Keratinocyte (primary cell): ENCODE data around the gene CFAP54.

ENCODE experiments used
- EZH2 ChIP-seq: IDR thresholded peaks from one replicate; pipeline ENCODE4 v1.6.1; 2012; ENCODE audit warnings: inconsistent platforms, mild to moderate bottlenecking, low read length, moderate library complexity
- TF ChIP-seq, protein P1 (sequence below), 3 experiments: IDR thresholded peaks in 1 of 3; conservative IDR thresholded peaks in 1 of 3; optimal IDR thresholded peaks in 1 of 3; 2 replicates in 2 of 3; 3 replicates in 1 of 3; pipeline versions ENCODE3 to v1.5.1; 2011; ENCODE audit warnings: low read length in 3 of 3, mild to moderate bottlenecking in 3 of 3, moderate library complexity in 2 of 3, control low read depth in 1 of 3, inconsistent platforms in 1 of 3; ENCODE audit not compliant: insufficient read depth in 2 of 3; ENCODE audit errors: extremely low read depth in 1 of 3

DNA sequence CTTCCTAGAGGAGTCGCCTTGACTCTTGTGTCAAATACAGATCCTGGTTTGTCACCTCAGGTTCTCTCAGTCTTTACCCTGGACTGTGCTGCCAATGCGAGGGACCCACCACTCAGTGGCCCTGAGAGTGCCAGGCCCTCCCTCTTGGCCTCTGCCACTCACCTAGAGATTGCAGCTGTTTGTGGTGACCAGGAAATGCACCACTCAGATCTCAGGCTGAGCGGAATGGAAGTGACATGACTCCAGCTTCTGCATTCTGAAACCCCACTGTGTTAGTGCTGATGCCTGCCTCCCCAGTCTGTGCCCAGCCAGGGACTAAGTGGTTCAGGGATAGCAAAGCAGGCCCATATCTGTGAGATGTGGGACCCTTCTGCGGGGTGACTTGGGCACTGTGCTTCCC is 389.9 kb downstream of the CFAP54 start:
- no peak for TF ChIP-seq EZH2
- TF ChIP-seq, protein P1, sequence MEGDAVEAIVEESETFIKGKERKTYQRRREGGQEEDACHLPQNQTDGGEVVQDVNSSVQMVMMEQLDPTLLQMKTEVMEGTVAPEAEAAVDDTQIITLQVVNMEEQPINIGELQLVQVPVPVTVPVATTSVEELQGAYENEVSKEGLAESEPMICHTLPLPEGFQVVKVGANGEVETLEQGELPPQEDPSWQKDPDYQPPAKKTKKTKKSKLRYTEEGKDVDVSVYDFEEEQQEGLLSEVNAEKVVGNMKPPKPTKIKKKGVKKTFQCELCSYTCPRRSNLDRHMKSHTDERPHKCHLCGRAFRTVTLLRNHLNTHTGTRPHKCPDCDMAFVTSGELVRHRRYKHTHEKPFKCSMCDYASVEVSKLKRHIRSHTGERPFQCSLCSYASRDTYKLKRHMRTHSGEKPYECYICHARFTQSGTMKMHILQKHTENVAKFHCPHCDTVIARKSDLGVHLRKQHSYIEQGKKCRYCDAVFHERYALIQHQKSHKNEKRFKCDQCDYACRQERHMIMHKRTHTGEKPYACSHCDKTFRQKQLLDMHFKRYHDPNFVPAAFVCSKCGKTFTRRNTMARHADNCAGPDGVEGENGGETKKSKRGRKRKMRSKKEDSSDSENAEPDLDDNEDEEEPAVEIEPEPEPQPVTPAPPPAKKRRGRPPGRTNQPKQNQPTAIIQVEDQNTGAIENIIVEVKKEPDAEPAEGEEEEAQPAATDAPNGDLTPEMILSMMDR (optimal IDR thresholded peaks at IDR 0.05 in 1 of 3, IDR thresholded peaks at IDR 0.05 in 1 of 3, conservative IDR thresholded peaks at IDR 0.05 in 1 of 3; ENCODE audit: extremely low read depth in 1 of 3, insufficient read depth in 2 of 3, low read length in 3 of 3) = no peak
